Neural progenitor cell (in vitro differentiated cells): ENCODE data around the gene SEC62. TPM values are rescaled to one million over a fixed set of nuclear protein-coding genes. Genes with fewer than 3 reads are reported as not detected.

Experiments used
- DNase-seq: peaks from one replicate; pipeline ENCODE4 v3.0.0-alpha.2; 2016; ENCODE audit warnings: low spot score
- H2AFZ ChIP-seq: fragments of 200-600 bp; sonication (generic); replicated peaks from 2 replicates; pipeline ENCODE4 v1.6.1; 2016; ENCODE audit warnings: antibody characterized with exemption
- H3F3A ChIP-seq: fragments of 200-600 bp; sonication (generic); 2 replicates; pipeline ENCODE4 v1.6.1; 2016; ENCODE audit warnings: antibody characterized with exemption, low read depth
- H3K27ac ChIP-seq: fragments of 200-600 bp; sonication (generic); 2 replicates; pipeline ENCODE4 v1.5.1; 2016; ENCODE audit warnings: mild to moderate bottlenecking
- H3K27me3 ChIP-seq: fragments of 200-600 bp; sonication (generic); 2 replicates; pipeline ENCODE4 v1.6.1; 2016; ENCODE audit warnings: mild to moderate bottlenecking, moderate library complexity
- H3K36me3 ChIP-seq: fragments of 200-600 bp; sonication (generic); 2 replicates; pipeline ENCODE4 v1.5.1; 2016
- H3K4me1 ChIP-seq: fragments of 200-600 bp; sonication (generic); 2 replicates; pipeline ENCODE4 v1.6.1; 2016; ENCODE audit warnings: mixed run types
- H3K4me2 ChIP-seq: fragments of 200-600 bp; sonication (generic); 2 replicates; pipeline ENCODE4 v1.6.1; 2016
- H3K4me3 ChIP-seq: fragments of 200-600 bp; sonication (generic); 2 replicates; pipeline ENCODE4 v1.5.1; 2016
- H3K79me2 ChIP-seq: fragments of 200-600 bp; sonication (generic); 2 replicates; pipeline ENCODE4 v1.6.1; 2016; ENCODE audit warnings: low read depth
- H3K9ac ChIP-seq: fragments of 200-600 bp; sonication (generic); 2 replicates; pipeline ENCODE4 v1.6.1; 2016
- H3K9me3 ChIP-seq: fragments of 200-600 bp; sonication (generic); 2 replicates; pipeline ENCODE4 v1.5.1; 2016; ENCODE audit warnings: low read depth
- H4K20me1 ChIP-seq: fragments of 200-600 bp; sonication (generic); 2 replicates; pipeline ENCODE4 v1.6.1; 2016; ENCODE audit warnings: low read depth
- H3K27ac Mint-ChIP-seq: 3 replicates; pipeline ENCODE4 v1.8.0; 2021; ENCODE audit warnings: mixed read lengths
- H3K27me3 Mint-ChIP-seq: 2 replicates; pipeline ENCODE4 v1.8.0; 2022; ENCODE audit warnings: low read depth, mild to moderate bottlenecking, inconsistent platforms, moderate library complexity, mixed read lengths; ENCODE audit not compliant: insufficient read depth
- H3K36me3 Mint-ChIP-seq: 3 replicates; pipeline ENCODE4 v1.8.0; 2021; ENCODE audit warnings: mixed read lengths
- H3K4me1 Mint-ChIP-seq: 3 replicates; pipeline ENCODE4 v1.8.0; 2021; ENCODE audit warnings: mixed read lengths
- H3K4me3 Mint-ChIP-seq: 3 replicates; pipeline ENCODE4 v1.8.0; 2021; ENCODE audit warnings: mild to moderate bottlenecking, moderate library complexity, mixed read lengths
- H3K9me3 Mint-ChIP-seq: 3 replicates; pipeline ENCODE4 v1.8.0; 2020; ENCODE audit warnings: mixed read lengths
- EZH2 ChIP-seq: fragments of 200-600 bp; sonication (generic); IDR thresholded peaks from 2 replicates; pipeline ENCODE4 v1.6.1; 2017; ENCODE audit warnings: antibody characterized with exemption, mild to moderate bottlenecking, moderate library complexity
- EZH2phosphoT487 ChIP-seq: fragments of 200-600 bp; sonication (generic); IDR thresholded peaks from 2 replicates; pipeline ENCODE4 v1.6.1; 2017; ENCODE audit warnings: antibody characterized with exemption
- total RNA-seq: library from RNA; depleted of rRNA; stranded (reverse); fragments of >200 nt; gene quantifications from 2 replicates; pipeline ENCODE4 v1.2.3, GENCODE V29; 2015; ENCODE audit warnings: low replicate concordance
- TF ChIP-seq, protein P1 (sequence below): fragments of 200-600 bp; sonication (generic); IDR thresholded peaks from 2 replicates; pipeline ENCODE4 v1.5.1; 2017; ENCODE audit warnings: antibody characterized with exemption, mild to moderate bottlenecking

Gene SEC62
- total RNA-seq, 1 donor from 2014 or later: 34.8 TPM

GRCh38 chr3:170038434-170039110 lies 72.0 kb downstream of the SEC62 start:
- Mint-ChIP-seq H3K27me3 (peaks cover 43% of the 10 kb centered on the region), H3K4me1 (peaks cover 14% of the 10 kb centered on the region), H3K36me3 (no peaks in the 10 kb centered on the region), H3K27ac (no peak overlapping the region), H3K4me3 (peak overlapping the region; percentile 88), H3K9me3 (no peaks in the 10 kb centered on the region)
- peak overlapping the region; percentile 95 for H3K4me2 ChIP-seq
- no peak overlapping the region for H3K9ac ChIP-seq
- H3K4me1 ChIP-seq: peaks cover 7% of the 10 kb centered on the region
- H3F3A ChIP-seq: peaks cover 36% of the 10 kb centered on the region
- DNase-seq: peak; percentile 66
- H3K36me3 ChIP-seq: no peaks in the 10 kb centered on the region
- H4K20me1 ChIP-seq: no peaks in the 10 kb centered on the region
- H3K4me3 ChIP-seq: peak overlapping the region; percentile 84
- no peak overlapping the region for H3K27ac ChIP-seq
- no peaks in the 10 kb centered on the region for H3K79me2 ChIP-seq
- H2AFZ ChIP-seq: peak overlapping the region; percentile 99
- peaks cover 48% of the 10 kb centered on the region for H3K27me3 ChIP-seq
- no peaks in the 10 kb centered on the region for H3K9me3 ChIP-seq
- peak; percentile 75 for TF ChIP-seq EZH2
- TF ChIP-seq, protein P1, sequence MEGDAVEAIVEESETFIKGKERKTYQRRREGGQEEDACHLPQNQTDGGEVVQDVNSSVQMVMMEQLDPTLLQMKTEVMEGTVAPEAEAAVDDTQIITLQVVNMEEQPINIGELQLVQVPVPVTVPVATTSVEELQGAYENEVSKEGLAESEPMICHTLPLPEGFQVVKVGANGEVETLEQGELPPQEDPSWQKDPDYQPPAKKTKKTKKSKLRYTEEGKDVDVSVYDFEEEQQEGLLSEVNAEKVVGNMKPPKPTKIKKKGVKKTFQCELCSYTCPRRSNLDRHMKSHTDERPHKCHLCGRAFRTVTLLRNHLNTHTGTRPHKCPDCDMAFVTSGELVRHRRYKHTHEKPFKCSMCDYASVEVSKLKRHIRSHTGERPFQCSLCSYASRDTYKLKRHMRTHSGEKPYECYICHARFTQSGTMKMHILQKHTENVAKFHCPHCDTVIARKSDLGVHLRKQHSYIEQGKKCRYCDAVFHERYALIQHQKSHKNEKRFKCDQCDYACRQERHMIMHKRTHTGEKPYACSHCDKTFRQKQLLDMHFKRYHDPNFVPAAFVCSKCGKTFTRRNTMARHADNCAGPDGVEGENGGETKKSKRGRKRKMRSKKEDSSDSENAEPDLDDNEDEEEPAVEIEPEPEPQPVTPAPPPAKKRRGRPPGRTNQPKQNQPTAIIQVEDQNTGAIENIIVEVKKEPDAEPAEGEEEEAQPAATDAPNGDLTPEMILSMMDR: peak; percentile 36
- TF ChIP-seq EZH2phosphoT487: peak; percentile 60

DNA sequence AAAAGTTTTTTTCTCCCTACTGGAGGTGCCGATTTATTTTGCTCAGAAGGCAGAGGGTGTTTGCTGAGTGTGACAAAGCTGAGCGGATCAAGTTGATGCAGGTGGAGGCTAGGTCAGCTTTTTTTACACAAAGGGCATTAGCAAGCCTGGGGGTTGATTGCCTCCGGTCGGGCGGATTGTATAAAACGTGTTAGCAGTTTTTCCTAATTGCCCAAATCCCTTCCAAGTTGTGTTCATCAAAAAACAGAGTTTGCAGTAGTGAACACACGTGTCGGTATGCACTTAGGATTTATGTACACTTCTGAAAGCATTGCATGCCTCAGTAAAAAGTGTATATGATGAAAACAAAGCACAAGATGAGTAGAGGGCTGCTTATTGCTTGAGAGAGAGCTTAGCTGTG lies 73.8 kb downstream of the SEC62 start:
- peak overlapping the region; percentile 77 for H3K4me3 Mint-ChIP-seq
- H2AFZ ChIP-seq: no peak overlapping the region
- no peak overlapping the region for H3K27ac ChIP-seq
- H3K36me3 ChIP-seq: no peaks in the 10 kb centered on the region
- no peaks in the 10 kb centered on the region for H4K20me1 ChIP-seq
- H3K27me3 Mint-ChIP-seq: peaks cover 45% of the 10 kb centered on the region
- no peak overlapping the region for H3K9ac ChIP-seq
- H3K4me2 ChIP-seq: peak overlapping the region; percentile 68
- DNase-seq: peak; percentile 42
- H3K4me1 ChIP-seq: peaks cover 7% of the 10 kb centered on the region
- no peaks in the 10 kb centered on the region for H3K79me2 ChIP-seq
- peaks cover 17% of the 10 kb centered on the region for H3K4me1 Mint-ChIP-seq
- peaks cover 36% of the 10 kb centered on the region for H3F3A ChIP-seq
- H3K4me3 ChIP-seq: no peak overlapping the region
- H3K27me3 ChIP-seq: peaks cover 48% of the 10 kb centered on the region
- H3K27ac Mint-ChIP-seq: no peak overlapping the region
- H3K36me3 Mint-ChIP-seq: no peaks in the 10 kb centered on the region
- H3K9me3 Mint-ChIP-seq: no peaks in the 10 kb centered on the region
- TF ChIP-seq EZH2phosphoT487: no peak
- TF ChIP-seq EZH2: no peak
- TF ChIP-seq, protein P1: no peak
- no peaks in the 10 kb centered on the region for H3K9me3 ChIP-seq

DNA sequence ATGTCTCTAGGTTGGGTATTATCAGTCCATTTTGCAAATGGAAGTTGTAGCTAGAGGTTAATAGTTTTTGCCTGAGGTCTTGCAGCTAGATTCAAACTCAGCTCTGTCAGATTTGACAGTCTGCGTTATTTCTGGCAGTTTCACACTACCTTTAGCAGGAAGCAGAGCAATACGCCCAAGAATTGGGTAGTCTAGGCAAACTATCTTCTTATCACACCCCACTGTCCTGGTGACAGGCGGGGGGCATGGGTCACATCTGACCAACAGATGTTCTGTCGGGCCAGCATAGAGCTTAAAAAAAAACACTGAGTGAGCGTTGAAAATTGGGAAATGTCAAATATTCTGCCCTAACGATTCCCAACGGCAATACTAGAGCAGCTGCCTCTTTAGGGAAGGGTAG lies 76.9 kb downstream of the SEC62 start:
- no peaks in the 10 kb centered on the region for H3K9me3 ChIP-seq
- Mint-ChIP-seq H3K36me3 (no peaks in the 10 kb centered on the region), H3K27me3 (peaks cover 36% of the 10 kb centered on the region), H3K9me3 (no peaks in the 10 kb centered on the region), H3K4me3 (no peak overlapping the region), H3K4me1 (peaks cover 22% of the 10 kb centered on the region), H3K27ac (no peak overlapping the region)
- H2AFZ ChIP-seq: no peak overlapping the region
- H3F3A ChIP-seq: peaks cover 24% of the 10 kb centered on the region
- H3K27me3 ChIP-seq: peaks cover 35% of the 10 kb centered on the region
- H3K79me2 ChIP-seq: no peaks in the 10 kb centered on the region
- H3K9ac ChIP-seq: no peak overlapping the region
- no peak overlapping the region for H3K4me3 ChIP-seq
- no peaks in the 10 kb centered on the region for H4K20me1 ChIP-seq
- TF ChIP-seq EZH2 (no peak), EZH2phosphoT487 (no peak)
- TF ChIP-seq, protein P1: no peak
- no peak overlapping the region for H3K27ac ChIP-seq
- no peak for DNase-seq
- no peaks in the 10 kb centered on the region for H3K36me3 ChIP-seq
- peaks cover 10% of the 10 kb centered on the region for H3K4me1 ChIP-seq
- H3K4me2 ChIP-seq: no peak overlapping the region
